Endothelial cell of umbilical vein (primary cell): ENCODE measurements around the gene MRPS5. TPM values are rescaled to one million over a fixed set of nuclear protein-coding genes. Genes with fewer than 3 reads are reported as not detected.

ENCODE experiments used
- BruUV-seq: library from RNA; stranded (reverse); fragments of 400-500 nt; replicated peaks from 2 replicates; lab custom pipeline; 2021; lab: Mats Ljungman, UMichigan
- CTCF ChIA-PET: fragments of 300-600, 350-600 bp; sonication (Branson Sonifier 250); formaldehyde crosslinking; loops from one replicate; lab custom pipeline; 2021; ENCODE audit warnings: antibody characterized with exemption, inconsistent platforms; lab: Charles Lee
- POLR2A ChIA-PET: fragments of 300-600, 350-600 bp; sonication (Branson Sonifier 250); formaldehyde crosslinking; loops from one replicate; lab custom pipeline; 2021; ENCODE audit warnings: antibody characterized with exemption, inconsistent platforms; lab: Charles Lee
- DNase-seq: peaks from one replicate; pipeline ENCODE4 v3.0.0-alpha.2; 2011; ENCODE audit warnings: low read depth, low spot score
- FAIRE-seq: peaks from 2 replicates; lab custom pipeline; 2011; peaks lifted over from hg19 to GRCh38; lab: Jason Lieb, UNC
- H2AFZ ChIP-seq: 2 replicates; pipeline ENCODE4 v1.6.0; 2012; ENCODE audit warnings: low read depth, low read length, control low read depth, inconsistent platforms
- H3K27ac ChIP-seq: 2 replicates; pipeline ENCODE4 v1.5.1; 2011; ENCODE audit warnings: low read depth, mild to moderate bottlenecking, control low read depth, low read length, moderate library complexity; ENCODE audit not compliant: insufficient read depth
- H3K27me3 ChIP-seq, 2 experiments: 2 replicates each; pipeline versions ENCODE4 v1.6.0 to v1.6.1; 2011; ENCODE audit warnings: low read length in 2 of 2, mixed read lengths in 1 of 2; ENCODE audit not compliant: control insufficient read depth in 2 of 2, insufficient read depth in 2 of 2
- H3K36me3 ChIP-seq, 2 experiments: 2 replicates in 1 of 2; 3 replicates in 1 of 2; pipeline ENCODE4 v1.5.1; 2011; ENCODE audit warnings: low read length in 2 of 2, mild to moderate bottlenecking in 1 of 2, moderate library complexity in 1 of 2; ENCODE audit not compliant: control insufficient read depth in 2 of 2, insufficient read depth in 2 of 2; ENCODE audit errors: extremely low read depth in 1 of 2
- H3K4me1 ChIP-seq: 3 replicates; pipeline ENCODE4 v1.5.1; 2011; ENCODE audit warnings: mild to moderate bottlenecking, low read length; ENCODE audit not compliant: control insufficient read depth, insufficient read depth; ENCODE audit errors: extremely low read depth
- H3K4me2 ChIP-seq: 2 replicates; pipeline ENCODE4 v1.6.1; 2011; ENCODE audit warnings: low read length, control low read depth, mixed read lengths; ENCODE audit not compliant: insufficient read depth
- H3K4me3 ChIP-seq, 3 experiments: fragments of 200-600 bp in 1 of 3; sonication (generic), shearing (Covaris generic) in 1 of 3; replicated peaks in 1 of 3; 2 replicates each; pipeline ENCODE4 v1.5.1; 2011 to 2016; ENCODE audit warnings: control low read depth in 3 of 3, low read length in 3 of 3, mild to moderate bottlenecking in 2 of 3, inconsistent platforms in 1 of 3, low read depth in 1 of 3, moderate library complexity in 1 of 3; ENCODE audit not compliant: insufficient read depth in 1 of 3
- H3K79me2 ChIP-seq: 2 replicates; pipeline ENCODE4 v1.6.0; 2012; ENCODE audit warnings: low read length, inconsistent platforms; ENCODE audit not compliant: control insufficient read depth, insufficient read depth
- H3K9ac ChIP-seq: replicated peaks from 2 replicates; pipeline ENCODE3; 2011; ENCODE audit warnings: low read length, control low read depth; ENCODE audit not compliant: insufficient read depth; ENCODE audit errors: extremely low read depth
- H3K9me1 ChIP-seq: replicated peaks from 3 replicates; pipeline ENCODE4 v1.6.0; 2011; ENCODE audit warnings: mild to moderate bottlenecking, low read length; ENCODE audit not compliant: control insufficient read depth, insufficient read depth; ENCODE audit errors: extremely low read depth
- H3K9me3 ChIP-seq: replicated peaks from 2 replicates; pipeline ENCODE4 v1.5.1; 2012; ENCODE audit warnings: low read length, inconsistent platforms; ENCODE audit not compliant: control insufficient read depth, insufficient read depth
- H4K20me1 ChIP-seq: replicated peaks from 2 replicates; pipeline ENCODE3; 2011; ENCODE audit warnings: mild to moderate bottlenecking, low read length; ENCODE audit not compliant: control insufficient read depth, insufficient read depth; ENCODE audit errors: extremely low read depth
- EZH2 ChIP-seq: IDR thresholded peaks from 2 replicates; pipeline ENCODE4 v1.6.1; 2012; ENCODE audit warnings: borderline replicate concordance, low read depth, mild to moderate bottlenecking, moderate library complexity, low read length, inconsistent platforms; ENCODE audit not compliant: severe bottlenecking
- FOS ChIP-seq: IDR thresholded peaks from 2 replicates; pipeline ENCODE4 v1.6.1; 2011; ENCODE audit warnings: mild to moderate bottlenecking, low read length, moderate library complexity, borderline replicate concordance; ENCODE audit not compliant: insufficient read depth
- GATA2 ChIP-seq: IDR thresholded peaks from 2 replicates; pipeline ENCODE4 v1.7.0; 2011; ENCODE audit warnings: low read depth, mild to moderate bottlenecking, moderate library complexity, mixed read lengths, low read length; ENCODE audit not compliant: insufficient read length, insufficient read depth
- JUN ChIP-seq: IDR thresholded peaks from 2 replicates; pipeline ENCODE4 v1.6.1; 2011; ENCODE audit warnings: borderline replicate concordance, low read depth; ENCODE audit not compliant: insufficient read length, insufficient read depth
- MYC ChIP-seq: IDR thresholded peaks from one replicate; pipeline ENCODE4 v1.6.1; 2011; ENCODE audit warnings: mild to moderate bottlenecking, low read depth, low read length
- POLR2A ChIP-seq: IDR thresholded peaks from 2 replicates; pipeline ENCODE4 v1.6.1; 2012; ENCODE audit warnings: low read depth, mild to moderate bottlenecking, control low read depth, low read length
- POLR2AphosphoS5 ChIP-seq: IDR thresholded peaks from 2 replicates; pipeline ENCODE4 v1.6.1; 2012; ENCODE audit warnings: low read depth, mild to moderate bottlenecking, control low read depth, low read length, moderate library complexity; ENCODE audit not compliant: insufficient read depth
- dilution Hi-C: fragments of 300-500 bp; cut with MboI; formaldehyde crosslinking; loops from one replicate; pipeline ENCODE4 v1.15.0; 2019; ENCODE audit warnings: low sequenced_read_pairs; ENCODE audit not compliant: extremely low pct_ligation_motif_present
- intact Hi-C: fragments of 100-400 bp; cut with micrococcal nuclease; formaldehyde crosslinking; loops from one replicate; pipeline ENCODE4 v1.10.0; 2022
- polyA plus RNA-seq, 4 experiments: library from polyadenylated mRNA; depleted of rRNA in 3 of 4; stranded (reverse) in 3 of 4; unstranded in 1 of 4; fragments of >200 nt; gene quantifications; 2 replicates each; pipeline versions ENCODE4 v1.2.1 to v1.2.3, GENCODE V29; 2011 to 2012; ENCODE audit warnings: missing spikeins in 1 of 4
- total RNA-seq: library from RNA; stranded (reverse); gene quantifications from 2 replicates; pipeline ENCODE4 v1.2.3, GENCODE V29; 2021
- TF ChIP-seq, protein P1 (sequence below), 2 donors: IDR thresholded peaks; 1 replicate in 1 of 2; 2 replicates in 1 of 2; pipeline ENCODE4 v1.5.1; 2011; ENCODE audit warnings: low read length in 2 of 2, mild to moderate bottlenecking in 2 of 2, moderate library complexity in 2 of 2, control low read depth in 1 of 2, inconsistent platforms in 1 of 2, low read depth in 1 of 2; ENCODE audit not compliant: insufficient read depth in 1 of 2; ENCODE audit errors: extremely low read depth in 1 of 2
- TF ChIP-seq, protein P2 (sequence below): IDR thresholded peaks from 2 replicates; pipeline ENCODE4 v1.6.1; 2011; ENCODE audit not compliant: insufficient read depth, insufficient read length

The MRPS5 gene
- total and polyA plus RNA-seq, 2 donors (not counting 3 experiments of a cell fraction or from before 2014, with no cell fraction given): 50.5 to 62.8 TPM

DNA sequence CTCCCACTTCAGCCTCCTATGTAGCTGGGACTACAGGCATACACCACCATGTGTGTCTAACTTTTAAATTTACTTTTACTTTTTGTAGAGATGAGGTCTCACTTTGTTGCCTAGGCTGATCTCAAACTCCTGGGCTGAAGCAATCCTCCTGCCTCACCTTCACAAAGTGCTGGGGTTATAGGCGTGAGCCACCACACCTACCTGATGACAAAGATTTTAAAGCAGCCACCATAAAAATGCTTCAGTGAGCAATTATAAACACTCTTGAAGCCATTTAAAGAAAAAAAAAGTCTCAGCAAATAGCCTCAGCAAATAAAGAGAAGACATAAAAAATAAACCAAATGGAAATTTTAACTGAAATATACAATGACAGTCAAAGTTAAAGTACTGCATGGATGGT lies 35.6 kb downstream of the MRPS5 start:
- Histone ChIP-seq H3K27me3 (peaks cover 0 to 2% of the 10 kb centered on the region in 2 experiments), H3K27ac (no peak overlapping the region), H3K36me3 (peaks cover 5 to 10% of the 10 kb centered on the region in 2 experiments), H3K9me1 (no peaks in the 10 kb centered on the region), H2AFZ (no peak overlapping the region), H3K4me1 (no peaks in the 10 kb centered on the region), H4K20me1 (no peaks in the 10 kb centered on the region), H3K79me2 (no peaks in the 10 kb centered on the region), H3K4me2 (no peak overlapping the region), H3K9ac (no peak overlapping the region), H3K4me3 (no peak overlapping the region), H3K9me3 (no peaks in the 10 kb centered on the region)
- DNase-seq (no peak), FAIRE-seq (no peak)
- POLR2A ChIA-PET: no interaction called here
- intact Hi-C loops (no loop called here), dilution Hi-C loops (no loop called here)
- CTCF ChIA-PET: no interaction called here
- no TSS peak for BruUV-seq
- TF ChIP-seq, protein P1, sequence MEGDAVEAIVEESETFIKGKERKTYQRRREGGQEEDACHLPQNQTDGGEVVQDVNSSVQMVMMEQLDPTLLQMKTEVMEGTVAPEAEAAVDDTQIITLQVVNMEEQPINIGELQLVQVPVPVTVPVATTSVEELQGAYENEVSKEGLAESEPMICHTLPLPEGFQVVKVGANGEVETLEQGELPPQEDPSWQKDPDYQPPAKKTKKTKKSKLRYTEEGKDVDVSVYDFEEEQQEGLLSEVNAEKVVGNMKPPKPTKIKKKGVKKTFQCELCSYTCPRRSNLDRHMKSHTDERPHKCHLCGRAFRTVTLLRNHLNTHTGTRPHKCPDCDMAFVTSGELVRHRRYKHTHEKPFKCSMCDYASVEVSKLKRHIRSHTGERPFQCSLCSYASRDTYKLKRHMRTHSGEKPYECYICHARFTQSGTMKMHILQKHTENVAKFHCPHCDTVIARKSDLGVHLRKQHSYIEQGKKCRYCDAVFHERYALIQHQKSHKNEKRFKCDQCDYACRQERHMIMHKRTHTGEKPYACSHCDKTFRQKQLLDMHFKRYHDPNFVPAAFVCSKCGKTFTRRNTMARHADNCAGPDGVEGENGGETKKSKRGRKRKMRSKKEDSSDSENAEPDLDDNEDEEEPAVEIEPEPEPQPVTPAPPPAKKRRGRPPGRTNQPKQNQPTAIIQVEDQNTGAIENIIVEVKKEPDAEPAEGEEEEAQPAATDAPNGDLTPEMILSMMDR (IDR thresholded peaks at IDR 0.05; ENCODE audit: extremely low read depth in 1 of 2, insufficient read depth in 1 of 2, low read depth in 1 of 2, low read length in 2 of 2): no peak
- no peak for TF ChIP-seq POLR2A
- no peak for TF ChIP-seq JUN
- no peak for TF ChIP-seq POLR2AphosphoS5
- no peak for TF ChIP-seq GATA2
- no peak for TF ChIP-seq EZH2
- TF ChIP-seq MYC: no peak
- TF ChIP-seq, protein P2, sequence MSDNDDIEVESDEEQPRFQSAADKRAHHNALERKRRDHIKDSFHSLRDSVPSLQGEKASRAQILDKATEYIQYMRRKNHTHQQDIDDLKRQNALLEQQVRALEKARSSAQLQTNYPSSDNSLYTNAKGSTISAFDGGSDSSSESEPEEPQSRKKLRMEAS: no peak
- TF ChIP-seq FOS: no peak
